NCI-H187 treated with DMSO at 0.1 percent for 48 hours (cell line): ENCODE data around the gene PRKCE.
"Not testable (repeated sequence)": the region's sequence is repeated elsewhere in the genome, so short reads cannot be mapped to it uniquely, and the experiment has no call there.

Experiments used
- DNase-seq: peaks from one replicate; lab custom pipeline; 2025; lab: John Stamatoyannopoulos, UW

Gene PRKCE

GRCh38 chr2:45837812-45838341, 186.4 kb downstream of the PRKCE start:
- no peak for DNase-seq

DNA sequence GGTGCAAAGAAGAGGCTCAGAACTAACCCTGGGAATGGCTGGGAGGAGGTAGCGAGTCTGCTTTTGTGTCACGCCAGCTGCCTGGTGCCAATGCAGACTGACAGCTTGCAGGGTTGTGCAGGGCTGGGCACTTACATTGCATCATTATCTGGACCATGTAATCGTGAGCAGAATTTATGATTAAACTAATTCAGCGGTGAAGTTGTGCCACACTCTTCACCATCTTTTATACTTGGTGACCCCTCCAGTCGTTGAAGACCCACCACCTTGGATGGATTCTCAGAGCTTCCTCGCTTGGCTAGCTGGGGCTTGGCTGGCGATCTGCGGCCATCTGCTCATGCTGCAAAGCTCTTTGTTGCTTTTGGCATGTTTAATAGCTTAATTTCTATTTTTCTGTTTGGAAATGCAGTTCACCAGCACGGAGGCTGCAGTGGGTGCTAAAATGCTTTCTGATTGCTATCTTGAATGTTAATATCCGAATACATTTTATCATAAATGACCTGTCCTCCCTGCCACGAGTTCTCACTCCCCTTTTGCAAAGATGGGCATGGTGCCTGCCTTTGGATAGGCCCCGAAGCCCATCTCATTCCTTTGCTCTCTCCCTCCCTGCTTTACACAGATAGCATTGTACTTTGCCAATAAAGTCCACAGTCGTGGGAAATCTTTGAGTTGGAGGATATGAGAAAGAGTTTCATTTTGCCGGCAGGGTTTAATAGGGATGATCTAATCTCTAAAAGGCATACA, 188.2 kb downstream of the PRKCE start:
- no peak for DNase-seq

GRCh38 chr2:45840481-45840880, 189.0 kb downstream of the PRKCE start:
- no peak for DNase-seq

- DNase-seq: no peak
These were observed 190.4 kb downstream of the PRKCE start for GRCh38 chr2:45841752-45842407.

- DNase-seq: no peak
These were observed 191.7 kb downstream of the PRKCE start for GRCh38 chr2:45843136-45843535.

DNA sequence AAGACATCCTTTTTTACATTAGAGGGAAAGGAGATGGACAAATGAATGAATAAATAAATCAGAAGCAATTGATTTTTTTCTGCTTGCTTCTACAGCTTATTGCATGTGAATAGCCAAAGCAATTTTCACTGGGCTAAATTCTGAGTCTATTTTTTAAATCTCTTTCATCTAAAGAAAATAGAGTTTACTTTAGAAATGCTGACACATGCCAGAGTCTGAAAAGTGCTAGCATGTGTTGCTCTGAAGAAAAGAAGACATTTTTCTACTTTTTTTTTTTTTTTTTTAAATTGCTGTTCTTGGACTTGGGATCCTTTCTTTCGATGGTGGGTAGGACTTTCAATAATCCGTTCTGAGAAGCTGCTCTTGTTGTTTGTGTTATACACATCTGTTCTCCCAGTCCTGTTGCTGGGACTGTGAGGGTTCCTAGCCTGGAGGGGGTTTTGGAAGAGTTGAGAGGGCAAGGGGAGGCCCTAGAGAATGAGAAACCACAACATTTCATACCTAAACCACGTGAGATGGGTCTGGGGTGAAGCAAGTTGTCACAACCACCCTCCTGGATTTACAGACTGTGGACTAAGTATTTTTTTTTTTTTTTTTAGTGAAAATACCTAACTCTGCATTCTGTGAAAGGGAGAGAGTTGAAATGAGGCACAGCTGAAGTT, 193.5 kb downstream of the PRKCE start:
- no peak for DNase-seq

DNA sequence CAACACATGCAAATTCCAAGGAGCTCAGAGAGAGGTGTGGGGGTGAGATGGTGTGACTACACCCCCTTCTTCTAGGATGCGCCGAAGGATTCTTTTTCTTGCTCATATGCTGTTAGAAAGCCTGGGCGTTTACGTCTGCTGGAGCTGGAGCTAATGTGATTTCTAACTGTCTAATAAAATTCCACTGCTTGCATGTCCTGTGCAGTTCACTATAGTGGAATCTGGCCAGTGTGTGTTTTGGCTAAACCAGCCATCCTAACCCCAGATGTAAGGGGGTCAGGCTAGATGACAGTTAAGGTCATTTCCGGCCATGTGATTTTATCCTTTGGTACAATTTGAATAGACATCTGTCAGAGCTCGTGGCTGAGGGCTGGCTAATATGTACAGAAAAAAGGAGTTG, 194.1 kb downstream of the PRKCE start:
- DNase-seq: no peak

DNA sequence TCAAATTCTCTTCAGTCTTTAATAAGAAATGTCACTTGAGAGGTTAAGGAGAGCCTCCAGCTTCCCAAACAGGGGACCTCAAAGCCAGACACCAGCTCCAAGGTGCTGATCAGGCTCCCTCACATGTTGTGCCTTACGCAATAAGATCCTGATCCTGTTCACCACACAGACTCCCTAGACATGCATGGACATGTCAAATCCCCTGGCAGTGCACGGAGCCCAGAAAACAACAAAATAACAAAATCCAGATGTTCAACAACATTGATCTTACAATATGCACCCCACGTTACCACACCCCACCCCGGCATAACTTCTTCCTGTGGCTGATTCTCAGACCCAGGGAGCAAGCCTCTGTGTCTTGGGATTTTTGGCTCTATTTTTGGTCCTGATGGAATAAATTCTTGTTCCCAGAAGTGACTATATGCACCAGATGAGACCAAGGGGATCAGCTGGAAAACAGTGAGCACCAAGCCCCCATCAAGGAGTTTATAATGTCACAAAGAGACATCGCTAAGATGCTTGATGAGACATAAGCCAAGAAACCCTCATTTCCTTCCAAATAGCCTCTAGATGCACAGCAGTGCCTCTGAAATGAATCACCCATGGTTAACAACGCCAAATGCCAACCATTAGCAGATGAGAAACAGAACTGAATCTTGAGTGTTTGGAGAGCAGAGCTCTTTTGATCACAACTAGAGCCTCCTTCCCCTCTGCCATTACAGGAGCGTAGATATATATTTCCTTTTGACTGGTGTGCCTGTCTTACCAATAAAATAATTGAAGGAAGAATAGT, 198.2 kb downstream of the PRKCE start:
- DNase-seq: no peak

- DNase-seq: no peak
These were observed 199.1 kb downstream of the PRKCE start for GRCh38 chr2:45850558-45850957.

GRCh38 chr2:45851111-45851510, 199.6 kb downstream of the PRKCE start:
- no peak for DNase-seq

DNA sequence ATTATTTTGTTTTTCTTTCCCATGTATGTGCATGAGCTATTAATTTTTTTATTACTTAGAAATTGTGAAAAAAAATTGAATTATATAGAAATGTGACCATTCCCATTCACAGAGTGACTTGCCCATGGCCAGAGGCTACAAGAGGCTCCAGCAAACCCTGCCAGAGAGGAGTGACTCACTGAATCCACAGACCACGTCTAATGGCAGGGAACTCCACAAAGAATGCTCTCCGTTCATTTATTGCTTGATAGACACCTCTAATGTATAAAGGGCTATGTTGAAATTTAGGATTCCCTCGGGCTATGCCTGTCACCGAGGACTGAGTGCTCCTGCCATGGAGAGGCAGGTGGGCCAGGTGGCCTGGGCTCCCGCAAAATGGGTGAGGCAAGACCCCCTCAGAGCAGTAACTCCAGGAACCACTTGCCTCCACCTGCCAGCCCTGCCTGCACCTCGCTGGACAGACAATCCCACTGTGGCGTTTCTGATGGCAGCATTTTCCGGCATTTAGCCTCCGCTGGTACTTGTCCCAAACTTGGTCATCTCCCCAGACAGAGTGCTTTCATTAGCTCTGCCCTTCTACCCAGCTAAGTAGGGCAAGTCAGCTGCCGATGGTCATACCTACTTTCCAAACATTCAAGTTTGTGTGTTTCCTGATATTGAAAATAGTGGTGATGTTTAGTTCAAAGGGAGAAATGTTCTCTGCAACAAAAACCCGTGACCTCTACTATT, 200.3 kb downstream of the PRKCE start:
- no peak for DNase-seq

- no peak for DNase-seq
These were observed 201.1 kb downstream of the PRKCE start for GRCh38 chr2:45852450-45853150.

DNA sequence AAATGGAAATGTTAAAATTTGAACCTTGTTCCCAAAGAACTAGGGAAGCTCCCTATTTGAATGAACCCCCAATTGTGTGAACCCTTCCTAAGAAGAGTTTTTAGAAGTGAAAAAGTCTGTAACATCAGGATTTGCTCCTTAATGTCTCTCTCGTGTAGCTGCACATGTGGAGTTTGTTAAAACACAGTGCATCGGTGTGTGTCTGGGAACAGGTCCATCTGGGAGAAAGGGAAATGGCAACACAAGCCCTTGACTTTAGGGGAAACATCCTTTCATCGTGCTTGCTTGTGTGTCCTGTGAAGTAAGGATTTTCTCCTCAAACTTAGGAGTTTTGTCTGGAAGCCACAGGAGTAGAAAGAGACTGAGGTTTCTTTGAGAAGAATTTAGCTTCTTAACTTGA, 203.9 kb downstream of the PRKCE start:
- no peak for DNase-seq

DNA sequence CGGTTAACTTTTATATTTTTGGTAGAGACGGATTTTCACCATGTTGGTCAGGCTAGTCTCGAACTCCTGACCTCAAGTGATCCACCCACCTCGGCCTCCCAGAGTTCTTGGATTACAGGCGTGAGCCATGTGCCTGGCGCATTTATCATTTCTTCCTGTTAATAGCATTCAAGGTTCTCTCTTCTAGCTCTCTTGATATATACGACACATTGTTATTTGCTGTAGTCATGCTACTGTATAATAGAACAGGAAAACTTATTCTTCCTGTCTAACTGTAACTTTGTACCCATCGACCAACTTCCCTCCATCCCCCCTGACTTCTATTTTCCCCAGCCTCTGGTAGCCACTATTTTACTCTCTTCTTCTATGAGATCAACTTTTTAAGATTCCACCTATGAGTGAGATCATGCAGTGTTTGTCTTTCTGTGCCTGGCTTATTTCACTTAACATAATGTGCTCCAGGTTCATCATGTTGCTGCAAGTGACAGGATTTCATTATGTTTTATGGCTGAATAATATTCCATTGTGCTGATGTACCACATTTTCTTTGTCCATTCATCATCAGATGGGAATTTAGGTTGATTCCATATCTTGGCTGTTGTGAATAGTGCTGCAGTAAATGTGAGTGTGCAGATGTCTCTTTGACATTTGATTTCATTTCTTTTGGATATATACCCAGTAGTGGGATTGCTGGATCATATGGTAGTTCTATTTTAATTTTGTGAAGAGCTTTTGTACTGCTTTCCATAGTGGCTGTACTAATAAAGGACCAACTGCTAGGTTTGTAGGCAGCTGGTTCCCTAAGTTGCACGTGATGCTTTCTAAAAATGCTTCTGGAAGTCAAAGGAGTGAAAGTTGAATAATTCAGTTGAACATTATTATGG, 205.2 kb downstream of the PRKCE start:
- DNase-seq: no peak

DNA sequence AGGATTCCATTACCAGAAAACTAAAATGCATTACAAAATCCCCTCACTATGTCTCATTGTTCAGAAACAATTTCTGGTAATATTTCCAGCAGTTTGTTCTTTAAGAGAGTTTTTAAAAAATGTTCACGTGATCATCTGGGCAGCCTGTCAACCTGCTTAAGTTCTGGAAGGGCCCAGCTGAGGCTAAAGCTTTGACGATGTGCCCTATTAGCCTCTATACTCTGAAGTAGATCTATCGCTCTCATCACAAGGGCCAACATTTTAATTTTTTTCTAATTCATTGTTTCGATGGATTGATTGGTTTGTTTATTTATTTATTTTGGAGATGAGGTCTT, 205.8 kb downstream of the PRKCE start:
- DNase-seq: no peak

GRCh38 chr2:45857867-45858520, 206.5 kb downstream of the PRKCE start:
- no peak for DNase-seq

- not testable (repeated sequence) for DNase-seq
These were observed 207.4 kb downstream of the PRKCE start for GRCh38 chr2:45858872-45859271.

DNA sequence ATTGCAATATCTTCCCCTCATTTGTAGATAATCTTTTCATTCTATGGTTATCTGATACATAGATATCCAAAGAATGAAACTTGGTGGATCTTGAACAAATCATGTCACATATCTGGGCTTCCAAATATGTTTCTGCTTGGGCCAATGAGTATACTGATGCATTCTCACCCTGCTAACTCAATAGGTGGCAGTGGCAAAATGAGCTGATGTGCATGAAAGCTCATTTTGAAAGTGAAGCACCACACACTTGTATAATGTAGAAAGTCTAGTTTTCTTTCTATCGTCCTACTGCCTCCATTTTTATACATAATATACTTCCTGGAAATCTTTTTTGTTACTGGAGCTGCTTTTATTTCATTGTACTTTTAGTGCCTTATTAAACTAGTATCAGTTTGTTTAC, 208.2 kb downstream of the PRKCE start:
- DNase-seq: no peak
